ENCODE results near the gene MAPKAP1.

The MAPKAP1 gene

GRCh38 chr9:125514468-125514867 is 192.5 kb downstream of the MAPKAP1 start:
- in situ Hi-C loops (cut with HindIII; ENCODE audit: low pct_ligation_motif_present, low pct_unique_long_range_greater_than_20kb, low sequenced_read_pairs) = no loop called here
- no peak for DNase-seq

- in situ Hi-C loops (cut with HindIII; ENCODE audit: low pct_ligation_motif_present, low pct_unique_long_range_greater_than_20kb, low sequenced_read_pairs) = no loop called here
- peak; percentile 79 for DNase-seq
Observed at GRCh38 chr9:125513668-125514413, 193.2 kb downstream of the MAPKAP1 start.

- in situ Hi-C loops (cut with HindIII; ENCODE audit: low pct_ligation_motif_present, low pct_unique_long_range_greater_than_20kb, low sequenced_read_pairs) = no loop called here
- no peak for DNase-seq
Observed at GRCh38 chr9:125513303-125513667, 193.7 kb downstream of the MAPKAP1 start.

GRCh38 chr9:125511789-125512660 is 195.0 kb downstream of the MAPKAP1 start:
- DNase-seq = no peak
- in situ Hi-C loops (cut with HindIII; ENCODE audit: low pct_ligation_motif_present, low pct_unique_long_range_greater_than_20kb, low sequenced_read_pairs) = no loop called here

- in situ Hi-C loops (cut with HindIII; ENCODE audit: low pct_ligation_motif_present, low pct_unique_long_range_greater_than_20kb, low sequenced_read_pairs) = no loop called here
- no peak for DNase-seq
Observed at GRCh38 chr9:125510980-125511379, 196.0 kb downstream of the MAPKAP1 start.

- in situ Hi-C loops (cut with HindIII; ENCODE audit: low pct_ligation_motif_present, low pct_unique_long_range_greater_than_20kb, low sequenced_read_pairs) = no loop called here
- DNase-seq = no peak
Observed at GRCh38 chr9:125509476-125509875, 197.5 kb downstream of the MAPKAP1 start.

- in situ Hi-C loops (cut with HindIII; ENCODE audit: low pct_ligation_motif_present, low pct_unique_long_range_greater_than_20kb, low sequenced_read_pairs) = no loop called here
- DNase-seq = no peak
Observed at GRCh38 chr9:125508249-125508648, 198.8 kb downstream of the MAPKAP1 start.

GRCh38 chr9:125507226-125507625 is 199.8 kb downstream of the MAPKAP1 start:
- no peak for DNase-seq
- in situ Hi-C loops (cut with HindIII; ENCODE audit: low pct_ligation_motif_present, low pct_unique_long_range_greater_than_20kb, low sequenced_read_pairs) = no loop called here

- no peak for DNase-seq
- in situ Hi-C loops (cut with HindIII; ENCODE audit: low pct_ligation_motif_present, low pct_unique_long_range_greater_than_20kb, low sequenced_read_pairs) = no loop called here
Observed at GRCh38 chr9:125505988-125506438, 201.0 kb downstream of the MAPKAP1 start.

GRCh38 chr9:125504616-125505015 is 202.4 kb downstream of the MAPKAP1 start:
- DNase-seq = no peak
- in situ Hi-C loops (cut with HindIII; ENCODE audit: low pct_ligation_motif_present, low pct_unique_long_range_greater_than_20kb, low sequenced_read_pairs) = no loop called here

GRCh38 chr9:125497906-125498305 is 209.1 kb downstream of the MAPKAP1 start:
- in situ Hi-C loops (cut with HindIII; ENCODE audit: low pct_ligation_motif_present, low pct_unique_long_range_greater_than_20kb, low sequenced_read_pairs) = no loop called here
- no peak for DNase-seq

GRCh38 chr9:125497478-125497877 is 209.5 kb downstream of the MAPKAP1 start:
- no peak for DNase-seq
- in situ Hi-C loops (cut with HindIII; ENCODE audit: low pct_ligation_motif_present, low pct_unique_long_range_greater_than_20kb, low sequenced_read_pairs) = no loop called here

- in situ Hi-C loops (cut with HindIII; ENCODE audit: low pct_ligation_motif_present, low pct_unique_long_range_greater_than_20kb, low sequenced_read_pairs) = no loop called here
- no peak for DNase-seq
Observed at GRCh38 chr9:125496313-125496834, 210.6 kb downstream of the MAPKAP1 start.

GRCh38 chr9:125495172-125496119 is 211.6 kb downstream of the MAPKAP1 start:
- in situ Hi-C loops (cut with HindIII; ENCODE audit: low pct_ligation_motif_present, low pct_unique_long_range_greater_than_20kb, low sequenced_read_pairs) = no loop called here
- DNase-seq = peak; percentile 18

- in situ Hi-C loops (cut with HindIII; ENCODE audit: low pct_ligation_motif_present, low pct_unique_long_range_greater_than_20kb, low sequenced_read_pairs) = no loop called here
- DNase-seq = no peak
Observed at GRCh38 chr9:125494653-125494915, 212.4 kb downstream of the MAPKAP1 start.

GRCh38 chr9:125493881-125494652 is 212.9 kb downstream of the MAPKAP1 start:
- DNase-seq = no peak
- in situ Hi-C loops (cut with HindIII; ENCODE audit: low pct_ligation_motif_present, low pct_unique_long_range_greater_than_20kb, low sequenced_read_pairs) = no loop called here

- in situ Hi-C loops (cut with HindIII; ENCODE audit: low pct_ligation_motif_present, low pct_unique_long_range_greater_than_20kb, low sequenced_read_pairs) = no loop called here
- DNase-seq = no peak
Observed at GRCh38 chr9:125493384-125493783, 213.6 kb downstream of the MAPKAP1 start.

GRCh38 chr9:125492719-125493118 is 214.3 kb downstream of the MAPKAP1 start:
- in situ Hi-C loops (cut with HindIII; ENCODE audit: low pct_ligation_motif_present, low pct_unique_long_range_greater_than_20kb, low sequenced_read_pairs) = no loop called here
- DNase-seq = no peak

Measured in ACHN (cell line).